H1 (cell line): ENCODE results near the gene PLEK2. TPM values are rescaled to one million over a fixed set of nuclear protein-coding genes. Genes with fewer than 3 reads are reported as not detected.

ENCODE experiments used
- CTCF ChIA-PET: fragments of 300-600 bp; sonication (Branson Sonifier 250); formaldehyde crosslinking; loops from one replicate; lab custom pipeline; 2021; ENCODE audit not compliant: partially characterized antibody; lab: Charles Lee
- POLR2A ChIA-PET: fragments of 300-600 bp; sonication (Branson Sonifier 250); formaldehyde crosslinking; loops from one replicate; lab custom pipeline; 2021; ENCODE audit warnings: inconsistent platforms; ENCODE audit not compliant: partially characterized antibody; lab: Charles Lee
- DNase-seq, 2 experiments: peaks; one replicate each; pipeline versions ENCODE4 v3.0.0 to v3.0.0-alpha.2; 2010 to 2022; ENCODE audit warnings: low spot score in 2 of 2, low read depth in 1 of 2, mixed read lengths in 1 of 2
- FAIRE-seq: peaks from 2 replicates; lab custom pipeline; 2011; peaks lifted over from hg19 to GRCh38; lab: Jason Lieb, UNC
- H2AFZ ChIP-seq: 2 replicates; pipeline ENCODE4 v1.8.1; 2012; ENCODE audit warnings: low read length, inconsistent platforms
- H2AK5ac ChIP-seq: 2 replicates; pipeline ENCODE4 v1.6.1; 2013; ENCODE audit warnings: low read depth, low read length
- H2BK120ac ChIP-seq: replicated peaks from 2 replicates; pipeline ENCODE3; 2013; ENCODE audit warnings: low read depth, low read length, inconsistent platforms
- H2BK12ac ChIP-seq: 2 replicates; pipeline ENCODE4 v1.6.1; 2013; ENCODE audit warnings: low read depth, low read length
- H2BK15ac ChIP-seq: 2 replicates; pipeline ENCODE4 v1.6.1; 2013; ENCODE audit warnings: low read length
- H2BK20ac ChIP-seq: 2 replicates; pipeline ENCODE4 v1.6.1; 2013; ENCODE audit warnings: low read length
- H2BK5ac ChIP-seq: 2 replicates; pipeline ENCODE4 v1.6.1; 2013; ENCODE audit warnings: low read depth, low read length
- H3K14ac ChIP-seq: 2 replicates; pipeline ENCODE4 v1.6.1; 2013; ENCODE audit warnings: inconsistent platforms; ENCODE audit not compliant: insufficient read length
- H3K18ac ChIP-seq: 2 replicates; pipeline ENCODE4 v1.6.1; 2013; ENCODE audit warnings: low read length; ENCODE audit errors: extremely low read depth
- H3K23ac ChIP-seq: 2 replicates; pipeline ENCODE4 v1.6.1; 2013; ENCODE audit warnings: inconsistent platforms; ENCODE audit not compliant: insufficient read length
- H3K23me2 ChIP-seq: 2 replicates; pipeline ENCODE4 v1.6.1; 2013; ENCODE audit warnings: low read depth, low read length
- H3K27ac ChIP-seq: 2 replicates; pipeline ENCODE4 v1.6.1; 2011; ENCODE audit warnings: low read depth, low read length, inconsistent platforms
- H3K27me3 ChIP-seq, 4 experiments: replicated peaks in 1 of 4; 1 replicate in 1 of 4; 2 replicates in 3 of 4; pipeline versions ENCODE4 v1.6.1 to v1.8.1; 2011 to 2013; ENCODE audit warnings: low read length in 3 of 4, mild to moderate bottlenecking in 3 of 4, inconsistent platforms in 2 of 4, mixed read lengths in 2 of 4, moderate library complexity in 1 of 4; ENCODE audit not compliant: control insufficient read depth in 3 of 4, insufficient read depth in 3 of 4; ENCODE audit errors: extremely low read depth in 1 of 4
- H3K36me3 ChIP-seq, 4 experiments: 2 replicates each; pipeline versions ENCODE4 v1.6.1 to v1.8.1; 2011 to 2013; ENCODE audit warnings: mild to moderate bottlenecking in 4 of 4, low read length in 3 of 4, moderate library complexity in 2 of 4, control low read depth in 1 of 4, inconsistent platforms in 1 of 4; ENCODE audit not compliant: insufficient read depth in 4 of 4, control insufficient read depth in 2 of 4
- H3K4ac ChIP-seq: replicated peaks from 2 replicates; pipeline ENCODE3; 2013; ENCODE audit warnings: low read length, low read depth, mixed read lengths, inconsistent platforms; ENCODE audit not compliant: insufficient read length
- H3K4me1 ChIP-seq, 4 experiments: replicated peaks in 1 of 4; 1 replicate in 1 of 4; 2 replicates in 3 of 4; pipeline versions ENCODE4 v1.6.1 to v1.8.1; 2011 to 2013; ENCODE audit warnings: low read length in 3 of 4, inconsistent platforms in 2 of 4, mixed read lengths in 1 of 4; ENCODE audit not compliant: insufficient read depth in 4 of 4, control insufficient read depth in 3 of 4
- H3K4me2 ChIP-seq, 2 experiments: 2 replicates each; pipeline versions ENCODE4 v1.6.1 to v1.8.1; 2011 to 2013; ENCODE audit warnings: low read depth in 2 of 2, low read length in 2 of 2, control low read depth in 1 of 2, inconsistent platforms in 1 of 2, mild to moderate bottlenecking in 1 of 2; ENCODE audit not compliant: insufficient read depth in 1 of 2
- H3K4me3 ChIP-seq, 4 experiments: fragments of 200-600, 300-600 bp in 1 of 4; sonication (generic), shearing (Covaris generic), sonication (Bioruptor Twin) in 1 of 4; 2 replicates each; pipeline versions ENCODE4 v1.5.1 to v1.8.1; 2011 to 2016; ENCODE audit warnings: low read length in 4 of 4, low read depth in 3 of 4, control low read depth in 2 of 4, inconsistent platforms in 2 of 4, mild to moderate bottlenecking in 2 of 4, mixed read lengths in 1 of 4, moderate library complexity in 1 of 4; ENCODE audit not compliant: insufficient read depth in 2 of 4; ENCODE audit errors: extremely low read depth in 1 of 4
- H3K56ac ChIP-seq: replicated peaks from 2 replicates; pipeline ENCODE3; 2013; ENCODE audit warnings: low read depth, mild to moderate bottlenecking, mixed read lengths, low read length, inconsistent platforms; ENCODE audit not compliant: insufficient read length
- H3K79me1 ChIP-seq: 2 replicates; pipeline ENCODE4 v1.6.1; 2013; ENCODE audit warnings: low read depth, low read length, control low read depth
- H3K79me2 ChIP-seq, 2 experiments: 2 replicates each; pipeline versions ENCODE4 v1.6.1 to v1.8.1; 2012 to 2013; ENCODE audit warnings: low read length in 2 of 2, mild to moderate bottlenecking in 2 of 2, inconsistent platforms in 1 of 2; ENCODE audit not compliant: insufficient read depth in 2 of 2, control insufficient read depth in 1 of 2
- H3K9ac ChIP-seq, 4 experiments: replicated peaks in 1 of 4; 1 replicate in 1 of 4; 2 replicates in 3 of 4; pipeline versions ENCODE4 v1.6.1 to v1.8.1; 2011 to 2013; ENCODE audit warnings: low read depth in 3 of 4, low read length in 3 of 4, control low read depth in 2 of 4, mild to moderate bottlenecking in 2 of 4, moderate library complexity in 2 of 4, inconsistent platforms in 1 of 4; ENCODE audit errors: extremely low read depth in 1 of 4
- H3K9me3 ChIP-seq, 2 experiments: 2 replicates each; pipeline versions ENCODE4 v1.6.1 to v1.8.1; 2012 to 2013; ENCODE audit warnings: mild to moderate bottlenecking in 2 of 2, moderate library complexity in 2 of 2, control low read depth in 1 of 2, inconsistent platforms in 1 of 2, low read depth in 1 of 2, low read length in 1 of 2, mixed read lengths in 1 of 2; ENCODE audit not compliant: insufficient read depth in 2 of 2
- H4K20me1 ChIP-seq, 2 experiments: replicated peaks in 1 of 2; 2 replicates each; pipeline versions ENCODE3 to v1.8.1; 2011 to 2013; ENCODE audit warnings: inconsistent platforms in 2 of 2, low read length in 2 of 2, mild to moderate bottlenecking in 1 of 2; ENCODE audit not compliant: insufficient read depth in 2 of 2, control insufficient read depth in 1 of 2
- H4K5ac ChIP-seq: 2 replicates; pipeline ENCODE4 v1.6.1; 2013; ENCODE audit warnings: low read length, low read depth, mixed read lengths, inconsistent platforms; ENCODE audit not compliant: insufficient read length
- H4K8ac ChIP-seq: 2 replicates; pipeline ENCODE4 v1.8.0; 2013; ENCODE audit warnings: mild to moderate bottlenecking, moderate library complexity, low read length, inconsistent platforms; ENCODE audit not compliant: insufficient read depth; ENCODE audit errors: extremely low read depth
- H4K91ac ChIP-seq: replicated peaks from 2 replicates; pipeline ENCODE3; 2013; ENCODE audit warnings: low read length, mixed read lengths, inconsistent platforms; ENCODE audit not compliant: insufficient read length
- ATF3 ChIP-seq: IDR thresholded peaks from 2 replicates; pipeline ENCODE4 v1.6.1; 2011; ENCODE audit warnings: low read depth, mild to moderate bottlenecking, low read length; ENCODE audit not compliant: insufficient read depth
- CEBPB ChIP-seq: IDR thresholded peaks from 2 replicates; pipeline ENCODE4 v1.6.1; 2012; ENCODE audit warnings: low read depth, low read length
- CHD1 ChIP-seq: IDR thresholded peaks from 2 replicates; pipeline ENCODE4 v1.6.1; 2012; ENCODE audit warnings: low read depth, low read length, improper control_type of control experiment
- CHD2 ChIP-seq: IDR thresholded peaks from 2 replicates; pipeline ENCODE4 v1.6.1; 2012; ENCODE audit warnings: low read length, improper control_type of control experiment
- CREB1 ChIP-seq: IDR thresholded peaks from 2 replicates; pipeline ENCODE4 v1.6.1; 2012; ENCODE audit warnings: inconsistent platforms
- EZH2 ChIP-seq: fragments of 200-600 bp; sonication (generic); IDR thresholded peaks from 2 replicates; pipeline ENCODE4 v1.7.1; 2012; ENCODE audit warnings: low read depth, mild to moderate bottlenecking, moderate library complexity, low read length, inconsistent platforms; ENCODE audit not compliant: severe bottlenecking
- GABPA ChIP-seq: IDR thresholded peaks from 2 replicates; pipeline ENCODE4 v1.6.1; 2011; ENCODE audit warnings: mild to moderate bottlenecking, low read length, moderate library complexity, borderline replicate concordance; ENCODE audit not compliant: insufficient read depth
- KDM1A ChIP-seq: fragments of 200-600, 300-600 bp; sonication (generic); IDR thresholded peaks from 2 replicates; pipeline ENCODE4 v1.7.1; 2016; ENCODE audit warnings: mild to moderate bottlenecking, low read length, borderline replicate concordance
- RAD21 ChIP-seq, 2 experiments: IDR thresholded peaks in 1 of 2; conservative IDR thresholded peaks in 1 of 2; 2 replicates each; pipeline ENCODE4 v1.6.1; 2011; ENCODE audit warnings: low read depth in 2 of 2, low read length in 2 of 2, improper control_type of control experiment in 1 of 2, inconsistent platforms in 1 of 2, mild to moderate bottlenecking in 1 of 2, moderate library complexity in 1 of 2
- SP2 ChIP-seq: IDR thresholded peaks from 2 replicates; pipeline ENCODE4 v1.6.1; 2012; ENCODE audit warnings: mild to moderate bottlenecking, low read length, inconsistent platforms
- TAF1 ChIP-seq: IDR thresholded peaks from 2 replicates; pipeline ENCODE4 v1.6.1; 2011; ENCODE audit warnings: mild to moderate bottlenecking, low read depth, low read length
- USF2 ChIP-seq: IDR thresholded peaks from 2 replicates; pipeline ENCODE4 v1.6.1; 2011; ENCODE audit warnings: low read length, improper control_type of control experiment
- WGBS, 2 experiments: shearing (Covaris generic) in 1 of 2; methylation state at CpG; one replicate each; pipeline versions ENCODE4 v1.1.6 to v1.1.7; 2013 to 2015; ENCODE audit warnings: low lambda C conversion rate in 2 of 2, mixed read lengths in 2 of 2, inconsistent platforms in 1 of 2, low coverage in 1 of 2, missing lambda C conversion rate in 1 of 2; ENCODE audit not compliant: insufficient replicate concordance in 2 of 2, insufficient coverage in 1 of 2, insufficient read length in 1 of 2; ENCODE audit errors: extremely low coverage in 1 of 2, missing lambda C conversion rate in 1 of 2; 5-methylcytosine and 5-hydroxymethylcytosine counted together
- polyA plus RNA-seq, 7 experiments: library from polyadenylated mRNA; depleted of rRNA in 3 of 7; stranded (reverse) in 5 of 7; unstranded in 2 of 7; fragments of >200 nt in 5 of 7; fragments of 200-250 nt in 2 of 7; gene quantifications; 1 replicate in 5 of 7; 2 replicates in 1 of 7; 4 replicates in 1 of 7; pipeline versions ENCODE4 v1.2.1 to v1.2.3, GENCODE V29; 2011 to 2013; ENCODE audit warnings: missing spikeins in 2 of 7, mixed read lengths in 2 of 7
- total RNA-seq: library from RNA; stranded (reverse); fragmentation: NEBNext Ultra II Directional; extraction: Animal tissue kit (Norgen Biotek cat#: 25700); gene quantifications from 2 replicates; pipeline ENCODE4 v1.2.1, GENCODE V29; 2021

PLEK2 gene
- total and polyA plus RNA-seq, 2 of the 8 experiments (the other 6 are each of a cell fraction or from before 2014, with no cell fraction given) = 0.41 to 2.1 TPM

GRCh38 chr14:67417633-67418032 is 5.7 kb upstream of the PLEK2 start:
- Histone ChIP-seq H3K27me3 (peaks cover 0 to 6% (median 3%) of the 10 kb centered on the region in 4 experiments; a peak in 6 of 7 replicates), H3K4me1 (no peaks in the 10 kb centered on the region; a peak in 1 of 7 replicates), H3K36me3 (no peaks in the 10 kb centered on the region), H3K18ac (no peak overlapping the region), H3K4me3 (no peak overlapping the region), H4K8ac (no peak overlapping the region), H3K23me2 (no peaks in the 10 kb centered on the region), H3K23ac (no peak overlapping the region), H2BK20ac (no peak overlapping the region), H2BK12ac (no peak overlapping the region), H4K20me1 (no peaks in the 10 kb centered on the region), H3K9ac (no peak overlapping the region), H3K79me2 (no peaks in the 10 kb centered on the region), H3K79me1 (no peaks in the 10 kb centered on the region), H2BK5ac (no peak overlapping the region), H3K9me3 (no peaks in the 10 kb centered on the region), H2BK15ac (no peak overlapping the region), H3K4me2 (no peak overlapping the region), H3K14ac (no peak overlapping the region), H2BK120ac (no peak overlapping the region), H3K56ac (no peak overlapping the region), H2AFZ (no peak overlapping the region), H4K91ac (no peak overlapping the region), H2AK5ac (no peak overlapping the region), H3K27ac (no peak overlapping the region), H4K5ac (no peak overlapping the region), H3K4ac (no peak overlapping the region)
- POLR2A ChIA-PET = interaction anchor here (1.2 kb wide), 1 partner anchor 9 kb away, joined by 3 read pairs; no protein-coding TSS in a partner anchor
- CTCF ChIA-PET = interaction anchor here (0.6 to 21.6 kb wide), 7 partner anchors 10 to 154 kb away, joined by 3 to 446 read pairs (median 5); no protein-coding TSS in a partner anchor
- 93% methylated on average over 3 of the region's 3 CpGs; no CpG with 5 or more reads in 1 of the 2 experiments for WGBS, 2 experiments
- no peak for FAIRE-seq
- DNase-seq = no peak
- TF ChIP-seq CREB1 = no peak
- no peak for TF ChIP-seq CEBPB
- TF ChIP-seq ATF3 = no peak
- TF ChIP-seq TAF1 = no peak
- no peak for TF ChIP-seq KDM1A
- no peak for TF ChIP-seq SP2
- no peak for TF ChIP-seq CHD1
- TF ChIP-seq EZH2 = no peak
- TF ChIP-seq CHD2 = no peak
- no peak for TF ChIP-seq RAD21 (IDR thresholded peaks at IDR 0.05 in 1 of 2, conservative IDR thresholded peaks at IDR 0.05 in 1 of 2; ENCODE audit: low read depth in 2 of 2, low read length in 2 of 2)
- no peak for TF ChIP-seq GABPA
- TF ChIP-seq USF2 = no peak
